ENCODE measurements around the gene ADCY5.
A peak's percentile ranks its signal among the peaks of the same experiment; 100 is the strongest.

Gene ADCY5

GRCh38 chr3:123285931-123286307 lies 163.0 kb downstream of the ADCY5 start:
- TF ChIP-seq HDGF (IDR thresholded peaks at IDR 0.05; ENCODE audit: borderline replicate concordance): no peak
- TF ChIP-seq CTBP1 (IDR thresholded peaks at IDR 0.05; ENCODE audit: borderline replicate concordance): no peak
- TF ChIP-seq L3MBTL2 (conservative IDR thresholded peaks at IDR 0.05): no peak
- TF ChIP-seq SUZ12 (IDR thresholded peaks at IDR 0.05): no peak
- no peak for TF ChIP-seq FOXA1 (IDR thresholded peaks at IDR 0.05)
- TF ChIP-seq ZNF384 (IDR thresholded peaks at IDR 0.05): no peak
- no peak for TF ChIP-seq NFRKB (IDR thresholded peaks at IDR 0.05)
- no peak for TF ChIP-seq TARDBP (IDR thresholded peaks at IDR 0.05)
- TF ChIP-seq FOXK2 (IDR thresholded peaks at IDR 0.05): no peak
- TF ChIP-seq BHLHE40 (IDR thresholded peaks at IDR 0.05; ENCODE audit: borderline replicate concordance): no peak
- TF ChIP-seq ARNT (IDR thresholded peaks at IDR 0.05): no peak
- TF ChIP-seq SP1 (IDR thresholded peaks at IDR 0.05): no peak
- TF ChIP-seq LEF1 (IDR thresholded peaks at IDR 0.05; ENCODE audit: borderline replicate concordance): no peak
- no peak for TF ChIP-seq FOXM1 (IDR thresholded peaks at IDR 0.05; ENCODE audit: borderline replicate concordance)
- no peak for TF ChIP-seq PKNOX1 (IDR thresholded peaks at IDR 0.05)
- TF ChIP-seq ELF4 (IDR thresholded peaks at IDR 0.05): no peak
- DNase-seq (ENCODE audit: extremely low spot score): no peak
- CTCF ChIA-PET: interaction anchor here (0.5 to 1.1 kb wide), 4 partner anchors 22 to 275 kb away, joined by 3 to 4 read pairs (median 3); no protein-coding TSS in a partner anchor
- POLR2A ChIA-PET: no interaction called here

GRCh38 chr3:123285479-123285878 lies 163.4 kb downstream of the ADCY5 start:
- DNase-seq (ENCODE audit: extremely low spot score): no peak
- no peak for TF ChIP-seq ZNF384 (IDR thresholded peaks at IDR 0.05)
- TF ChIP-seq TARDBP (IDR thresholded peaks at IDR 0.05): no peak
- no peak for TF ChIP-seq L3MBTL2 (conservative IDR thresholded peaks at IDR 0.05)
- CTCF ChIA-PET: interaction anchor here (1.1 kb wide), 1 partner anchor 204 kb away, joined by 3 read pairs; no protein-coding TSS in a partner anchor
- POLR2A ChIA-PET: no interaction called here

DNA sequence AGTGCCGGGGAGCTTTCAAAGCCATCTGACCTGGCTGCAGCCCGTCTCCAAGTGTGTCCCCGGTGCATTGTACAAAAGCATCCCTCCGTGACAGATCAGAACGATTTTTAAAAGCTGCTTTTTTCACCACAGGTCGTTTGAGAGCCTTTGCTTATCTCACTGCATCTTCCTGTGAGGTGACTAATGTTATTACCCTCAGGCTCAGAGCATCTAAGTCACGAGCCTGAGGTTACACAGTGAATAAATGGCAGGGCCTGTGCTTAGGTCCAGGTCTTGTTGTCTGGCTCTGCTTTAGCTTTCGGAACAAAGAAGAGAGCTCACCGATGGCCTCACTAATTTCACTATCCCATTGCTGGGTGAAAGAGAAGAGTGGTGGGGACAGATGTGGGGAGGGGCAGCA lies 163.8 kb downstream of the ADCY5 start:
- CTCF ChIA-PET: interaction anchor here (1.1 kb wide), 1 partner anchor 204 kb away, joined by 3 read pairs; no protein-coding TSS in a partner anchor

DNA sequence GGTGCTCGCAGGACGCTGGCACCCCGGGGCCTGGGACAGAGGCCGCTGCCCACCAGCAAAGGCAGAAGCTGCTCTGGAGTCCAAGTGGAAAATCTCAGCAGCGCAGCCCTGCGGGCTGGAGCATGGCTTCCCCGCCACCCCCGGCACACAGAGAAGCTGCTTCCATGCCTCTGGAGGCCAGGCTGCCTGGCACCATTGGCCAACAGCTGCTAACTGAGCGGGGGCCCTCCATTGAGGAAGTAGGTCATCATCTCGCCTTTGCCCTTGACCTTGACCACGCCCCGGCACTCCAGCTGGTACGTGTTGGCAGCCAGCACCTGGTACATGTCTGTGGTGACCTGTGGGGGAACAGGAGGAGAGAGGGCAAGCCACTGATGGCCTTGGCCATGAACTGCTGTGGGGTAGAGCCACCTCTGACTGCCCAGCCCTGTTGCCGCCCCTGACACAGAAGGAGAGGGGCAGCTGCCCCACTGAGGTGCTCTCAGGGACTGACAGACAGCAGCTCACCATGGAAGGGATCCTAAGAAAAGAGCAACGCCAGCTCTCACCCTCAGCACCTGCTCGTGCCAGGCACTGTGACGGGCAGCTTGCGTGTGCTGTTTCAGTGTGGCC lies 164.4 kb downstream of the ADCY5 start:
- TF ChIP-seq FOXA1 (IDR thresholded peaks at IDR 0.05): no peak
- TF ChIP-seq CTBP1 (IDR thresholded peaks at IDR 0.05; ENCODE audit: borderline replicate concordance): no peak
- no peak for TF ChIP-seq NFRKB (IDR thresholded peaks at IDR 0.05)
- no peak for TF ChIP-seq HDGF (IDR thresholded peaks at IDR 0.05; ENCODE audit: borderline replicate concordance)
- no peak for TF ChIP-seq SUZ12 (IDR thresholded peaks at IDR 0.05)
- CTCF ChIA-PET: interaction anchor here (1.1 kb wide), 1 partner anchor 205 kb away, joined by 3 read pairs; no protein-coding TSS in a partner anchor
- POLR2A ChIA-PET: interaction anchor here (0.9 kb wide), 1 partner anchor 83 kb away, joined by 4 read pairs; the partner anchor contains the start of gene SEC22A
- no peak for DNase-seq (ENCODE audit: extremely low spot score)

More for the DNA sequence above, 163.8 kb downstream of the ADCY5 start:
- TF ChIP-seq FOXK2 (IDR thresholded peaks at IDR 0.05) (no peak), LEF1 (IDR thresholded peaks at IDR 0.05; ENCODE audit: borderline replicate concordance) (no peak)
- DNase-seq (ENCODE audit: extremely low spot score): no peak
- POLR2A ChIA-PET: no interaction called here

- CTCF ChIA-PET: interaction anchor here (1.1 kb wide), 1 partner anchor 206 kb away, joined by 3 read pairs; no protein-coding TSS in a partner anchor
- DNase-seq (ENCODE audit: extremely low spot score): no peak
- TF ChIP-seq FOXK2 (IDR thresholded peaks at IDR 0.05) (no peak), SP1 (IDR thresholded peaks at IDR 0.05) (no peak), PKNOX1 (IDR thresholded peaks at IDR 0.05) (no peak), HDGF (IDR thresholded peaks at IDR 0.05; ENCODE audit: borderline replicate concordance) (no peak), FOXM1 (IDR thresholded peaks at IDR 0.05; ENCODE audit: borderline replicate concordance) (no peak), ELF4 (IDR thresholded peaks at IDR 0.05) (no peak)
- POLR2A ChIA-PET: interaction anchor here (0.9 kb wide), 1 partner anchor 82 kb away, joined by 4 read pairs; the partner anchor contains the start of gene SEC22A
Measured at GRCh38 chr3:123283657-123284398, 165.1 kb downstream of the ADCY5 start.

- CTCF ChIA-PET: no interaction called here
- POLR2A ChIA-PET: no interaction called here
- TF ChIP-seq CTBP1 (IDR thresholded peaks at IDR 0.05; ENCODE audit: borderline replicate concordance): no peak
- TF ChIP-seq ELF4 (IDR thresholded peaks at IDR 0.05): no peak
- no peak for TF ChIP-seq FOXM1 (IDR thresholded peaks at IDR 0.05; ENCODE audit: borderline replicate concordance)
- no peak for TF ChIP-seq SUZ12 (IDR thresholded peaks at IDR 0.05)
- DNase-seq (ENCODE audit: extremely low spot score): no peak
Measured at GRCh38 chr3:123283074-123283473, 165.8 kb downstream of the ADCY5 start.

GRCh38 chr3:123282461-123282860 lies 166.4 kb downstream of the ADCY5 start:
- TF ChIP-seq SP1 (IDR thresholded peaks at IDR 0.05) (no peak), SUZ12 (IDR thresholded peaks at IDR 0.05) (no peak), ZNF384 (IDR thresholded peaks at IDR 0.05) (no peak), HDGF (IDR thresholded peaks at IDR 0.05; ENCODE audit: borderline replicate concordance) (no peak), FOXM1 (IDR thresholded peaks at IDR 0.05; ENCODE audit: borderline replicate concordance) (no peak), LEF1 (IDR thresholded peaks at IDR 0.05; ENCODE audit: borderline replicate concordance) (no peak), BHLHE40 (IDR thresholded peaks at IDR 0.05; ENCODE audit: borderline replicate concordance) (no peak), FOXK2 (IDR thresholded peaks at IDR 0.05) (no peak), TARDBP (IDR thresholded peaks at IDR 0.05) (no peak), PKNOX1 (IDR thresholded peaks at IDR 0.05) (no peak), NFRKB (IDR thresholded peaks at IDR 0.05) (no peak), ARNT (IDR thresholded peaks at IDR 0.05) (no peak)
- peak; percentile 6 for DNase-seq (ENCODE audit: extremely low spot score)
- ChIA-PET POLR2A (no interaction called here), CTCF (no interaction called here)

Measured in HEK293T (cell line).